HL-60 (cell line): ENCODE measurements around the gene SYT6.

ENCODE experiments used
- DNase-seq, 2 experiments: peaks; one replicate each; pipeline ENCODE4 v3.0.0-alpha.2; 2010 to 2020; ENCODE audit warnings: low read depth in 1 of 2, low spot score in 1 of 2
- H3K27ac ChIP-seq: fragments of 250-450 bp; sonication (Bioruptor Pico); replicated peaks from 2 replicates; pipeline ENCODE4 v1.5.1; 2020; ENCODE audit warnings: mild to moderate bottlenecking, moderate library complexity
- H3K27me3 ChIP-seq: fragments of 250-450 bp; sonication (Bioruptor Pico); 2 replicates; pipeline ENCODE4 v1.5.1; 2021; ENCODE audit warnings: mild to moderate bottlenecking, moderate library complexity; ENCODE audit not compliant: insufficient read depth, poor library complexity, severe bottlenecking
- H3K4me3 ChIP-seq: replicated peaks from 2 replicates; pipeline ENCODE4 v1.5.1; 2011; ENCODE audit warnings: mild to moderate bottlenecking, control low read depth, low read length; ENCODE audit not compliant: insufficient read depth
- GABPA ChIP-seq: IDR thresholded peaks from 2 replicates; pipeline ENCODE4 v1.6.1; 2012; ENCODE audit warnings: low read depth
- POLR2AphosphoS5 ChIP-seq: IDR thresholded peaks from 2 replicates; pipeline ENCODE4 v1.6.1; 2012; ENCODE audit warnings: low read depth
- REST ChIP-seq: IDR thresholded peaks from 2 replicates; pipeline ENCODE4 v1.6.1; 2012; ENCODE audit warnings: low read depth; ENCODE audit not compliant: insufficient replicate concordance
- SPI1 ChIP-seq: IDR thresholded peaks from 2 replicates; pipeline ENCODE4 v1.6.1; 2012; ENCODE audit warnings: low read depth, mild to moderate bottlenecking, borderline replicate concordance
- TF ChIP-seq, protein P1 (sequence below): IDR thresholded peaks from one replicate; pipeline ENCODE4 v1.5.1; 2011; ENCODE audit warnings: low read length, control low read depth, inconsistent platforms; ENCODE audit not compliant: insufficient read depth

Gene SYT6

DNA sequence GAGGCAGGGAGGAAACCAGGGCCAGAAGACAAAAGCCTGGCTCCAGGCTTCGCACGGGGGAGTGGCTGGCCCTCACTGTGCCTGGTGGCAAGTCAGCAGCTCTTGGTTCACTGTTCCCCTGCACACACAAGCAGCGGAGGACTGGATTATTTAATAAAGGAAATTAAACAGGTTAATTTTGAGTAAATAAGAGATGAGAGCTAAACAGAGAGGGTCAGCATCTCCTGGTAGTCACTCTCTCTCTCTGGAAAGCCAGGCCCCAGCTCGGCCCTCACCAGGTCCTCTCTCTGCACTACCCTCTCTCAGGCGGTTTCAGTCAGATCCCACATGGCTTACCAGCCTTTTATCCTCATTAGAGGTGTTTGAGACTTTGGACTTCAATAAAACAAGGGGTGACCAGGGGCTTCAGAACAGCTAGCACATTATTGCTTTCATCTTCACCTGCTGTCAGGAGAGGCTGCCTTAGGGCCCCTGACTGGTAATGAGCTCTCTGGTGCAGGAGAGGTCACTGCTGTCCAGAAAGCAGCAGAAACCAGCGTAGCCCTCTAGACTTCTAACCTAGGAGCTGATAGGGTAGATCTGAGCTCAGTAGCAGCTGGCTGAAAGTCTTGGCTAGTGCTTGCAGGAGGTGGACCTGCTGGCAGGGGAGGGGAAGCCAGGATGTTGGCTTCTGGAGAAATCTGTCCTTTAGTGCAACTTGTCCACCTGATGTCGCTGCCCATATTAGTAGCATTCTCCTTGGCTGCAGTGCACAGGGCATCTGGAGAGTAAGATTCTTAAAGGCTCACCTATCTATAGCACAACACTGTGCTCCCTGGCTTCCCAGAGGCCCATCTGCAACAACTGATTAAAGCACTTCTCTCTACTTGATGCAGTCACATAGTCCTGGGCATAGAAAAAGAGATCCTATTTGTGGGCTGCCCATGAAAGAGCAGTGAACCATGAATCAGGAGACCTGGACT is 45.9 kb downstream of the SYT6 start:
- no peak for DNase-seq
- TF ChIP-seq SPI1 (no peak), POLR2AphosphoS5 (no peak), GABPA (no peak), REST (no peak)
- TF ChIP-seq, protein P1, sequence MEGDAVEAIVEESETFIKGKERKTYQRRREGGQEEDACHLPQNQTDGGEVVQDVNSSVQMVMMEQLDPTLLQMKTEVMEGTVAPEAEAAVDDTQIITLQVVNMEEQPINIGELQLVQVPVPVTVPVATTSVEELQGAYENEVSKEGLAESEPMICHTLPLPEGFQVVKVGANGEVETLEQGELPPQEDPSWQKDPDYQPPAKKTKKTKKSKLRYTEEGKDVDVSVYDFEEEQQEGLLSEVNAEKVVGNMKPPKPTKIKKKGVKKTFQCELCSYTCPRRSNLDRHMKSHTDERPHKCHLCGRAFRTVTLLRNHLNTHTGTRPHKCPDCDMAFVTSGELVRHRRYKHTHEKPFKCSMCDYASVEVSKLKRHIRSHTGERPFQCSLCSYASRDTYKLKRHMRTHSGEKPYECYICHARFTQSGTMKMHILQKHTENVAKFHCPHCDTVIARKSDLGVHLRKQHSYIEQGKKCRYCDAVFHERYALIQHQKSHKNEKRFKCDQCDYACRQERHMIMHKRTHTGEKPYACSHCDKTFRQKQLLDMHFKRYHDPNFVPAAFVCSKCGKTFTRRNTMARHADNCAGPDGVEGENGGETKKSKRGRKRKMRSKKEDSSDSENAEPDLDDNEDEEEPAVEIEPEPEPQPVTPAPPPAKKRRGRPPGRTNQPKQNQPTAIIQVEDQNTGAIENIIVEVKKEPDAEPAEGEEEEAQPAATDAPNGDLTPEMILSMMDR: no peak

DNA sequence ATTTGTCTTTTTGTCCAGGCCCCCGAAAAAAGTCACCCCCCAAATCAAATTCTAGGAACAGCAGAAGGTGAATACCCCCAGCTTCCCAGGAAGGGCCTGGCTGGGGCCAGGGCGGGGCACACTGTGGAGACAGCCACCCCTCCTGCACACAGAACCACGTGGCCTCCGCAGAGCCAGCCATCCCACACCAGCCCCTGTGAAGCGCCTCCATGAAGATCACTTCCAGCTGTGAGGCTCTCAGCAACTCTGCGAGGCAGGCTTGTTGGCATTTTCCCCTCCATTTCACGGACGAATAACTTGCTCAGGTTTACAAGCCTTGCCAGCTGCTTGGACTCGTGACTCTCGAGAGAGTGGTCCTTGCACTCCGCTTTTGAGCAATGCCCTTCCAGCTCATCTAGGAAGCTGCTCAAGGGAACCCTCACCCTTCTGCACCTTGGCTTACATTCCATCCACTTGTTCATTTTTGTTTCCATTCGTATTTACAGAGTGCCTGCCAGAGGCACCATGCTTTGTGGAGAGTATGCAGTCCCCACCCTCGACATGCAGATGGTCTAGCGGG is 48.2 kb downstream of the SYT6 start:
- no peak for TF ChIP-seq REST
- TF ChIP-seq, protein P1: no peak
- no peak for TF ChIP-seq GABPA
- no peak for TF ChIP-seq SPI1
- TF ChIP-seq POLR2AphosphoS5: no peak
- no peak for DNase-seq
- Histone ChIP-seq H3K27ac (no peak overlapping the region), H3K27me3 (no peaks in the 10 kb centered on the region), H3K4me3 (no peak overlapping the region)

More for the DNA sequence above, 45.9 kb downstream of the SYT6 start:
- Histone ChIP-seq H3K27me3 (no peaks in the 10 kb centered on the region), H3K27ac (no peak overlapping the region), H3K4me3 (no peak overlapping the region)

DNA sequence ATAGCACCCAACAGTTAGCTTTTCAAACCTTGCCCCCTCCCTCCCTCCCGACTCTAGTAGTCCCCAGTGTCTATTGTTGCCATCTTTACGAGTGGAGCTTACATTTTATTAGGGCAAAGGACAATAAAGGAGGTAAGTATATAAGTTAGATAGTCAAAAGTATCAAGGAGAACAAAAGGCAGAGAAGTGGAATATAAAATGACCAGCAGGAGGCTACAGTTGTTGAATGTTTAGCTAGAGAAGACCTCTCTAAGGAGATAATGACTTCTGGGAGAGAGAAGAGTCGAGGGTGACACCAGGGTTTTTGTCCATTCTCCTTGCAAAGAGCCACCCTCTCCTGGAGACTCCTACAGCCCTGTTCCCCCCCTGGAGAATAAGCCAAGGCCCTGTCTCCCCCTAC is 48.7 kb downstream of the SYT6 start:
- TF ChIP-seq GABPA (no peak), SPI1 (no peak), POLR2AphosphoS5 (no peak), REST (no peak)
- TF ChIP-seq, protein P1: no peak
- no peaks in the 10 kb centered on the region for H3K27me3 ChIP-seq
- no peak for DNase-seq
- H3K4me3 ChIP-seq: no peak overlapping the region
- no peak overlapping the region for H3K27ac ChIP-seq
